ENCODE data around the gene SLCO3A1. TPM values are rescaled to one million over a fixed set of nuclear protein-coding genes. Genes with fewer than 3 reads are reported as not detected.

The SLCO3A1 gene
- total and polyA plus RNA-seq, 2 of the 8 experiments (the other 6 are each of a cell fraction or from before 2014, with no cell fraction given): 15.1 to 20.4 TPM

DNA sequence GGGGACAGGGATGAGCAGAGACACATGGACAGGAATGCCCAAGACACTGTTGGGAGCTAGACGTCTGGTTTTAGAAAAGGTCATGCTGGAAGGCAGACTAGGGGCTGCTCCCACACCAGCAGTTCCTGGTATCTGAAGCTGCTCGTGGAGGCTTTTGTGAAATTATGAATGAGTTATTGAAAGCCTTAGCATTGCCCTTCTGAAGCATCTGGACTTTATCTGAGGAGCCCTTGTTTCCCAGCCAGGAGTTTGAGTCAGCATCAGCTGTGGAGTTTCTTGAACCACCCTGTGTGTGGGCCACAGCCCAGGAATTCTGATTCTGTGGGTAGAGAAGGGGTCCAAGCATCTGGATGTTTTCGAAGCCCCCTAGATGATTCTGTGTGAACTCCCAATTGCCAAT is 258.7 kb downstream of the SLCO3A1 start (continued):
- TF ChIP-seq, protein P1, sequence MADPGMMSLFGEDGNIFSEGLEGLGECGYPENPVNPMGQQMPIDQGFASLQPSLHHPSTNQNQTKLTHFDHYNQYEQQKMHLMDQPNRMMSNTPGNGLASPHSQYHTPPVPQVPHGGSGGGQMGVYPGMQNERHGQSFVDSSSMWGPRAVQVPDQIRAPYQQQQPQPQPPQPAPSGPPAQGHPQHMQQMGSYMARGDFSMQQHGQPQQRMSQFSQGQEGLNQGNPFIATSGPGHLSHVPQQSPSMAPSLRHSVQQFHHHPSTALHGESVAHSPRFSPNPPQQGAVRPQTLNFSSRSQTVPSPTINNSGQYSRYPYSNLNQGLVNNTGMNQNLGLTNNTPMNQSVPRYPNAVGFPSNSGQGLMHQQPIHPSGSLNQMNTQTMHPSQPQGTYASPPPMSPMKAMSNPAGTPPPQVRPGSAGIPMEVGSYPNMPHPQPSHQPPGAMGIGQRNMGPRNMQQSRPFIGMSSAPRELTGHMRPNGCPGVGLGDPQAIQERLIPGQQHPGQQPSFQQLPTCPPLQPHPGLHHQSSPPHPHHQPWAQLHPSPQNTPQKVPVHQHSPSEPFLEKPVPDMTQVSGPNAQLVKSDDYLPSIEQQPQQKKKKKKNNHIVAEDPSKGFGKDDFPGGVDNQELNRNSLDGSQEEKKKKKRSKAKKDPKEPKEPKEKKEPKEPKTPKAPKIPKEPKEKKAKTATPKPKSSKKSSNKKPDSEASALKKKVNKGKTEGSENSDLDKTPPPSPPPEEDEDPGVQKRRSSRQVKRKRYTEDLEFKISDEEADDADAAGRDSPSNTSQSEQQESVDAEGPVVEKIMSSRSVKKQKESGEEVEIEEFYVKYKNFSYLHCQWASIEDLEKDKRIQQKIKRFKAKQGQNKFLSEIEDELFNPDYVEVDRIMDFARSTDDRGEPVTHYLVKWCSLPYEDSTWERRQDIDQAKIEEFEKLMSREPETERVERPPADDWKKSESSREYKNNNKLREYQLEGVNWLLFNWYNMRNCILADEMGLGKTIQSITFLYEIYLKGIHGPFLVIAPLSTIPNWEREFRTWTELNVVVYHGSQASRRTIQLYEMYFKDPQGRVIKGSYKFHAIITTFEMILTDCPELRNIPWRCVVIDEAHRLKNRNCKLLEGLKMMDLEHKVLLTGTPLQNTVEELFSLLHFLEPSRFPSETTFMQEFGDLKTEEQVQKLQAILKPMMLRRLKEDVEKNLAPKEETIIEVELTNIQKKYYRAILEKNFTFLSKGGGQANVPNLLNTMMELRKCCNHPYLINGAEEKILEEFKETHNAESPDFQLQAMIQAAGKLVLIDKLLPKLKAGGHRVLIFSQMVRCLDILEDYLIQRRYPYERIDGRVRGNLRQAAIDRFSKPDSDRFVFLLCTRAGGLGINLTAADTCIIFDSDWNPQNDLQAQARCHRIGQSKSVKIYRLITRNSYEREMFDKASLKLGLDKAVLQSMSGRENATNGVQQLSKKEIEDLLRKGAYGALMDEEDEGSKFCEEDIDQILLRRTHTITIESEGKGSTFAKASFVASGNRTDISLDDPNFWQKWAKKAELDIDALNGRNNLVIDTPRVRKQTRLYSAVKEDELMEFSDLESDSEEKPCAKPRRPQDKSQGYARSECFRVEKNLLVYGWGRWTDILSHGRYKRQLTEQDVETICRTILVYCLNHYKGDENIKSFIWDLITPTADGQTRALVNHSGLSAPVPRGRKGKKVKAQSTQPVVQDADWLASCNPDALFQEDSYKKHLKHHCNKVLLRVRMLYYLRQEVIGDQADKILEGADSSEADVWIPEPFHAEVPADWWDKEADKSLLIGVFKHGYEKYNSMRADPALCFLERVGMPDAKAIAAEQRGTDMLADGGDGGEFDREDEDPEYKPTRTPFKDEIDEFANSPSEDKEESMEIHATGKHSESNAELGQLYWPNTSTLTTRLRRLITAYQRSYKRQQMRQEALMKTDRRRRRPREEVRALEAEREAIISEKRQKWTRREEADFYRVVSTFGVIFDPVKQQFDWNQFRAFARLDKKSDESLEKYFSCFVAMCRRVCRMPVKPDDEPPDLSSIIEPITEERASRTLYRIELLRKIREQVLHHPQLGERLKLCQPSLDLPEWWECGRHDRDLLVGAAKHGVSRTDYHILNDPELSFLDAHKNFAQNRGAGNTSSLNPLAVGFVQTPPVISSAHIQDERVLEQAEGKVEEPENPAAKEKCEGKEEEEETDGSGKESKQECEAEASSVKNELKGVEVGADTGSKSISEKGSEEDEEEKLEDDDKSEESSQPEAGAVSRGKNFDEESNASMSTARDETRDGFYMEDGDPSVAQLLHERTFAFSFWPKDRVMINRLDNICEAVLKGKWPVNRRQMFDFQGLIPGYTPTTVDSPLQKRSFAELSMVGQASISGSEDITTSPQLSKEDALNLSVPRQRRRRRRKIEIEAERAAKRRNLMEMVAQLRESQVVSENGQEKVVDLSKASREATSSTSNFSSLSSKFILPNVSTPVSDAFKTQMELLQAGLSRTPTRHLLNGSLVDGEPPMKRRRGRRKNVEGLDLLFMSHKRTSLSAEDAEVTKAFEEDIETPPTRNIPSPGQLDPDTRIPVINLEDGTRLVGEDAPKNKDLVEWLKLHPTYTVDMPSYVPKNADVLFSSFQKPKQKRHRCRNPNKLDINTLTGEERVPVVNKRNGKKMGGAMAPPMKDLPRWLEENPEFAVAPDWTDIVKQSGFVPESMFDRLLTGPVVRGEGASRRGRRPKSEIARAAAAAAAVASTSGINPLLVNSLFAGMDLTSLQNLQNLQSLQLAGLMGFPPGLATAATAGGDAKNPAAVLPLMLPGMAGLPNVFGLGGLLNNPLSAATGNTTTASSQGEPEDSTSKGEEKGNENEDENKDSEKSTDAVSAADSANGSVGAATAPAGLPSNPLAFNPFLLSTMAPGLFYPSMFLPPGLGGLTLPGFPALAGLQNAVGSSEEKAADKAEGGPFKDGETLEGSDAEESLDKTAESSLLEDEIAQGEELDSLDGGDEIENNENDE (IDR thresholded peaks at IDR 0.05; ENCODE audit: insufficient replicate concordance, low read length): no peak
- TF ChIP-seq CBX5 (IDR thresholded peaks at IDR 0.05; ENCODE audit: low read depth, low read length): no peak
- no peak for TF ChIP-seq YY1 (IDR thresholded peaks at IDR 0.05; ENCODE audit: low read depth, low read length)
- no peak for TF ChIP-seq SIX5 (IDR thresholded peaks at IDR 0.05; ENCODE audit: low read depth, low read length)
- TF ChIP-seq, protein P2, sequence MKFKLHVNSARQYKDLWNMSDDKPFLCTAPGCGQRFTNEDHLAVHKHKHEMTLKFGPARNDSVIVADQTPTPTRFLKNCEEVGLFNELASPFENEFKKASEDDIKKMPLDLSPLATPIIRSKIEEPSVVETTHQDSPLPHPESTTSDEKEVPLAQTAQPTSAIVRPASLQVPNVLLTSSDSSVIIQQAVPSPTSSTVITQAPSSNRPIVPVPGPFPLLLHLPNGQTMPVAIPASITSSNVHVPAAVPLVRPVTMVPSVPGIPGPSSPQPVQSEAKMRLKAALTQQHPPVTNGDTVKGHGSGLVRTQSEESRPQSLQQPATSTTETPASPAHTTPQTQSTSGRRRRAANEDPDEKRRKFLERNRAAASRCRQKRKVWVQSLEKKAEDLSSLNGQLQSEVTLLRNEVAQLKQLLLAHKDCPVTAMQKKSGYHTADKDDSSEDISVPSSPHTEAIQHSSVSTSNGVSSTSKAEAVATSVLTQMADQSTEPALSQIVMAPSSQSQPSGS (IDR thresholded peaks at IDR 0.05; ENCODE audit: low read length): no peak
- TF ChIP-seq, protein P3, sequence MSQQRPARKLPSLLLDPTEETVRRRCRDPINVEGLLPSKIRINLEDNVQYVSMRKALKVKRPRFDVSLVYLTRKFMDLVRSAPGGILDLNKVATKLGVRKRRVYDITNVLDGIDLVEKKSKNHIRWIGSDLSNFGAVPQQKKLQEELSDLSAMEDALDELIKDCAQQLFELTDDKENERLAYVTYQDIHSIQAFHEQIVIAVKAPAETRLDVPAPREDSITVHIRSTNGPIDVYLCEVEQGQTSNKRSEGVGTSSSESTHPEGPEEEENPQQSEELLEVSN (IDR thresholded peaks at IDR 0.05): no peak
- no peak for TF ChIP-seq JUND (IDR thresholded peaks at IDR 0.05; ENCODE audit: low read length)
